BLaER1 (cell line): ENCODE results near the gene UXS1.

Source experiments
- H3K27ac ChIP-seq: shearing (Covaris generic); formaldehyde crosslinking; 2 replicates; pipeline ENCODE4 v1.8.1; 2022
- H3K27me3 ChIP-seq: shearing (Covaris generic); formaldehyde crosslinking; 2 replicates; pipeline ENCODE4 v1.8.1; 2022
- H3K36me3 ChIP-seq: shearing (Covaris generic); formaldehyde crosslinking; 2 replicates; pipeline ENCODE4 v1.8.1; 2022
- H3K4me1 ChIP-seq: shearing (Covaris generic); formaldehyde crosslinking; 2 replicates; pipeline ENCODE4 v1.8.1; 2022
- H3K4me2 ChIP-seq: shearing (Covaris generic); formaldehyde crosslinking; 2 replicates; pipeline ENCODE4 v1.8.1; 2022
- H3K4me3 ChIP-seq: shearing (Covaris generic); formaldehyde crosslinking; 2 replicates; pipeline ENCODE4 v1.8.1; 2022
- H3K9ac ChIP-seq: shearing (Covaris generic); formaldehyde crosslinking; 2 replicates; pipeline ENCODE4 v1.8.1; 2022
- H3K9me3 ChIP-seq: shearing (Covaris generic); formaldehyde crosslinking; 2 replicates; pipeline ENCODE4 v1.8.1; 2022
- H4K20me1 ChIP-seq: shearing (Covaris generic); formaldehyde crosslinking; 2 replicates; pipeline ENCODE4 v1.8.1; 2022
- Cebpa-rat ChIP-seq: shearing (Covaris generic); IDR thresholded peaks from 2 replicates; pipeline ENCODE4 v1.8.1; 2022

UXS1 gene

GRCh38 chr2:106095478-106096298 is 98.4 kb downstream of the UXS1 start:
- Histone ChIP-seq H3K27me3 (no peaks in the 10 kb centered on the region), H3K27ac (peak overlapping the region; percentile 35; the same call in 1 of the 2 replicates), H4K20me1 (peaks cover 44% of the 10 kb centered on the region), H3K4me2 (peak overlapping the region; percentile 56), H3K36me3 (peaks cover 100% of the 10 kb centered on the region), H3K4me1 (peaks cover 41% of the 10 kb centered on the region), H3K4me3 (no peak overlapping the region), H3K9me3 (no peaks in the 10 kb centered on the region), H3K9ac (no peak overlapping the region)
- no peak for TF ChIP-seq Cebpa-rat

DNA sequence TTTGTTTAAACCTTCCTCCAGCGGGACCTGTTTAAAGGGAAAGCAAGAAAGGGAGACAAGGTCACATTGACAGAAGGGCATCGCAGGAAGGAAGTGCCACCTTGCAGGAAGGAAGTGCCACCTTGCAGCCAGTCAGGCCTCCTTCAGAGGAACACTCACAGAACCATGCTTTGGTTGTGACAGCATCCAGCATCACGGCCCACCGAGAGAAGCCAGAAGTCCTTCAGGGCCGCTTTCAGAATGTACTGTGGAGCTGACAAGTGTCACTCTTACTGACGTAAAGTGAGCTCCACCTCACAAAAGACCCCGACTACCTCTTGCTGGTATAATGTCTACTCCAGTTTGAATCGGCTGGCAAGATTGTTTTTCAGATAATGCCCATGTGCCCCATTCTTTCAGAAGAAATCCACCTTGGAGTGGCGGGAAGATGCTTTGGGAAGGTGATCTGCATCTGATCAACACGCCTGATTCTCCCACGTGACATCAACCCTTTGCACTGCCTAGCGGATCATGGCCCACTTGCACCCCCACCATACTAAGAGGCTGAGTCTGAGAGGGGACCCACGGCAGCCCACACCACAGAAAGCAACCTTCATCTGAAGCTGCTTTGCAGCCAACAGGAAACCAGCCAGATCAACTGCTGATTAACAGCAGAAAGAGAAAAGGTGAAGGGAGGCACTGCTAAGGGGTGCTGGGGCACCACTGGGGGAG is 99.8 kb downstream of the UXS1 start:
- Histone ChIP-seq H3K4me1 (peaks cover 41% of the 10 kb centered on the region), H3K4me3 (no peak overlapping the region), H3K27ac (no peak overlapping the region)

DNA sequence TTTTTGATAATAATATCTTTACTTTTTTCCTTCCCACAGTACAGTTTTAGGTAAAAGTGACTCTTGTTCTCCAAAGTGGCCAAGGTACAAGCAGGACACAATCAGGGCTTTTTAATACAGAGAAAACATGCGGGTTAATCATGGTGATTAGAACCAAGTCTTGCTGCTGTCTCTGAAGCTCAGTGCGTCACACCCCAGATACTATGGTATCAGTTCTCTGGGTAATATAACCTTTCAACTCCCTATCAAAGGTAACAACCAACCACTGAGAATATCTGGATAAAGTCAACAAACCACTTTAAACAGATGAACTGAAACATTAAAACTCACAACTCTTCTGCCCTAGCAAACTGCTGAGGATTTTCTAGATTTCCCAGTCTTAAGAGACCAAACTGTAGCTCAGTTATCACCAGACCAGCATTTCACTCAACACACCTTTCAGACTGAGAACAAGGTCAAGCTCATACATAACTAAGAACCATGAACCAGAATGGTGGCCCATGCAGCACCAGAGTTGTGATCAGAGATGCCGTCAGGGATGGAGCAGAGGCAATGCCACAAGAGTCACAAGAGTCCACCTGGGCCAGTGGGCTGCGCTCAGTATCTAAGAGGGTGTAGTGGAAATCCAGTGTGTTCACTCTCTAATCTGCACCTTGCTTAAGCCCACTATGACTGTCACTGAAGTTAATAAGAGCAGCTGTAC is 103.0 kb downstream of the UXS1 start:
- Histone ChIP-seq H3K27me3 (no peaks in the 10 kb centered on the region), H3K9ac (no peak overlapping the region), H3K27ac (no peak overlapping the region), H3K4me3 (no peak overlapping the region), H4K20me1 (peaks cover 8% of the 10 kb centered on the region; the same call in 1 of the 2 replicates), H3K36me3 (peaks cover 67% of the 10 kb centered on the region), H3K4me1 (peaks cover 15% of the 10 kb centered on the region), H3K4me2 (no peak overlapping the region), H3K9me3 (peaks cover 7% of the 10 kb centered on the region; the same call in 1 of the 2 replicates)
- TF ChIP-seq Cebpa-rat, result no peak

More for the DNA sequence above, 99.8 kb downstream of the UXS1 start:
- H3K4me2 ChIP-seq, result no peak overlapping the region
- TF ChIP-seq Cebpa-rat, result no peak
- H3K27me3 ChIP-seq, result no peaks in the 10 kb centered on the region
- peaks cover 32% of the 10 kb centered on the region for H4K20me1 ChIP-seq
- H3K36me3 ChIP-seq, result peaks cover 99% of the 10 kb centered on the region
- H3K9me3 ChIP-seq, result peaks cover 6% of the 10 kb centered on the region; the same call in 1 of the 2 replicates
- no peak overlapping the region for H3K9ac ChIP-seq

GRCh38 chr2:106089611-106090010 is 104.5 kb downstream of the UXS1 start:
- no peak overlapping the region for H3K4me2 ChIP-seq
- H3K4me3 ChIP-seq, result no peak overlapping the region
- no peak overlapping the region for H3K27ac ChIP-seq
- no peak for TF ChIP-seq Cebpa-rat
- no peaks in the 10 kb centered on the region for H3K27me3 ChIP-seq
- 0 out of 2 replicates have a peak, but pooled peaks cover 6% of the 10 kb centered on the region for H3K4me1 ChIP-seq
- H3K36me3 ChIP-seq, result peaks cover 52% of the 10 kb centered on the region
- H4K20me1 ChIP-seq, result no peaks in the 10 kb centered on the region
- H3K9me3 ChIP-seq, result peaks cover 7% of the 10 kb centered on the region; the same call in 1 of the 2 replicates
- no peak overlapping the region for H3K9ac ChIP-seq

- Histone ChIP-seq H3K4me2 (no peak overlapping the region), H3K36me3 (peaks cover 10% of the 10 kb centered on the region; the same call in 1 of the 2 replicates), H3K4me3 (no peak overlapping the region), H3K27ac (no peak overlapping the region), H4K20me1 (no peaks in the 10 kb centered on the region), H3K9me3 (peaks cover 7% of the 10 kb centered on the region; the same call in 1 of the 2 replicates), H3K4me1 (no peaks in the 10 kb centered on the region), H3K9ac (no peak overlapping the region), H3K27me3 (no peaks in the 10 kb centered on the region)
- TF ChIP-seq Cebpa-rat, result no peak
Measured at GRCh38 chr2:106085181-106085940, 108.7 kb downstream of the UXS1 start.

GRCh38 chr2:106080959-106081358 is 113.1 kb downstream of the UXS1 start:
- Histone ChIP-seq H3K36me3 (no peaks in the 10 kb centered on the region), H3K4me3 (no peak overlapping the region), H3K4me2 (no peak overlapping the region), H3K27me3 (no peaks in the 10 kb centered on the region), H3K4me1 (no peaks in the 10 kb centered on the region), H3K9ac (no peak overlapping the region), H3K27ac (no peak overlapping the region), H4K20me1 (no peaks in the 10 kb centered on the region), H3K9me3 (no peaks in the 10 kb centered on the region)
- no peak for TF ChIP-seq Cebpa-rat

DNA sequence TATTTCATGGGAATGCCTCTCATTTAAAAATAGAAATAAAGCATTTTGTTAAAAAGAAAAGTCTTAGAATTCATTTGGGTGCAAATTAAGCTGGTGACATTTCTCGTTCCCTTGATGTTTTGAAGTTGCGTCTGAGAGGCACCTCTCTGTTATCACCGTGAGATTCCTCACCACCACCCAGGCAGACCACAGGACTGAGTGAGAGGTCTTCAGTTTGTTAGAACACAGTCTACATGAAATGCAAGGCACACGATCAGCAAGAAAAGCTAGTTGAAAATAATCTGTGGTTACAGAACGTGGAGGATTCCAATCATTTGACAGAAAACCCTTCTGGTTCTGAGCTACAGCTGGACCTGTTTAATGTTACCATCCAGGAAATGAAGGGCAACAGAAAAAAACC is 116.0 kb downstream of the UXS1 start:
- H3K9me3 ChIP-seq, result no peaks in the 10 kb centered on the region
- H4K20me1 ChIP-seq, result no peaks in the 10 kb centered on the region
- peaks cover 10% of the 10 kb centered on the region for H3K4me1 ChIP-seq
- no peak for TF ChIP-seq Cebpa-rat
- H3K9ac ChIP-seq, result no peak overlapping the region
- no peaks in the 10 kb centered on the region for H3K27me3 ChIP-seq
- H3K36me3 ChIP-seq, result no peaks in the 10 kb centered on the region
- H3K4me3 ChIP-seq, result no peak overlapping the region
- H3K27ac ChIP-seq, result no peak overlapping the region
- no peak overlapping the region for H3K4me2 ChIP-seq

GRCh38 chr2:106076941-106077340 is 117.2 kb downstream of the UXS1 start:
- Histone ChIP-seq H3K4me2 (no peak overlapping the region), H4K20me1 (no peaks in the 10 kb centered on the region), H3K9ac (no peak overlapping the region), H3K9me3 (no peaks in the 10 kb centered on the region), H3K27ac (no peak overlapping the region), H3K4me3 (no peak overlapping the region), H3K27me3 (no peaks in the 10 kb centered on the region), H3K36me3 (no peaks in the 10 kb centered on the region), H3K4me1 (peaks cover 10% of the 10 kb centered on the region)
- no peak for TF ChIP-seq Cebpa-rat

- H3K27ac ChIP-seq, result no peak overlapping the region
- H3K9me3 ChIP-seq, result no peaks in the 10 kb centered on the region
- no peak for TF ChIP-seq Cebpa-rat
- H3K36me3 ChIP-seq, result no peaks in the 10 kb centered on the region
- no peak overlapping the region for H3K4me2 ChIP-seq
- peaks cover 10% of the 10 kb centered on the region for H3K4me1 ChIP-seq
- no peak overlapping the region for H3K9ac ChIP-seq
- H4K20me1 ChIP-seq, result no peaks in the 10 kb centered on the region
- no peak overlapping the region for H3K4me3 ChIP-seq
- no peaks in the 10 kb centered on the region for H3K27me3 ChIP-seq
Measured at GRCh38 chr2:106075048-106075447, 119.1 kb downstream of the UXS1 start.
